ENCODE results near the gene CRIP1.

CRIP1 gene

DNA sequence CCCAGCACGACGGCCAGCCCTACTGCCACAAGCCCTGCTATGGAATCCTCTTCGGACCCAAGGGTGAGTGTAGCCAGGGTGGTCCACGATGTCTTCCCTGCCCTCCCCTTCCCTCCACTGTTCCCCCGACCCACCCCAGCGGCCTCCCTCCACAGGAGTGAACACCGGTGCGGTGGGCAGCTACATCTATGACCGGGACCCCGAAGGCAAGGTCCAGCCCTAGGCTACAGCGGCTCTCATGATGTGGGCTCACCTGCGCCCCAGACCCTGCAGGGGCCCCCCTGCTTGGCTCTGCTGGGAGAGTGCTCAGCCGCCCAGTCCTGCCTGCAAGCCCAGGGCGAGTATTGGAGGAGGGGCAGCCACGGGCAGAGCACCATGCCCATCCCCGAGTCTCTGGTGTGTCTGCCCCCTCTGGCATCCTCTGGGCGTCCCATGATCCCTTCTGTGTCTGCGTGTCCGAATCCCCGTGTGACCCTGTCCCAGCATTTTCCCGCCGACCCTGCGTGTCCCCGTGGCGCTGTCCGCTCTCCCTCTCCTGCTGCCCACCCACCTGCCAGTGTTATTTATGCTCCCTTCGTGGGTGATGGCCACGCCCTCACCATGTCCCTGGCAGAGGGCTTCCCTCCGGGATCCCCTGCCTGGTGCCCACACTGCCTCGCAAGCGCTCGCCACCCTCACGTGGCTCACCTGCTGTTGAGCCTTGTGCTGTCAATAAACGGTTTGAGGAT lies 7.1 kb upstream of the CRIP1 start:
- FAIRE-seq: no peak
- no peak for DNase-seq (ENCODE audit: insufficient read length, low spot score)

DNA sequence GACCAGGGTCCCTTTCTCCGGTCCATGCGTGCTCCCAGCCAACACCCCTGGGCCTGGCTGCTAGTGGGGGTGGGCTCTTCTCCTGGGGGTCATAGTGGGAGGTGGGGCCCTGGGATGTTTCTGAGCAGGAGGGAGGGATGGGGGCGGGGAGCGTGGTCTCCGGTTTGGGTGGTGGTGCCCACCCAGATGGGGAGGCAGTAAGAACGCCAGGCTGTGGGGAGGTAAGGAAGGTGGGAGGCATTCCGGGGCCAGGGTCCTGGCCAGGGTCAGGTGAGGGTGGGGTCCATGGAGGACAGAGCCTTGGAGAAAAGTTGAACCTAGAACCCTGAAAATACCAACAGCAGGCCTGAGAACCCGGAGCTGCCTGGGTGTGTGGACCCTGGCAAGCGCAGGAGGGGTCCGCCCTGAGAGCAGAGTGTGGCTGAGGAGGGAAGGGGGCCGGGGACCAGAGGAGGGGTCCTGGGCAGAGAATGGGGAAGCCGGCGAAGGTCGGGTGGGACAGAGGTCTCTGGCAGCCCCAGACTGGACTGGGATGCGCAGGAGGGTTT lies 6.4 kb upstream of the CRIP1 start:
- DNase-seq (ENCODE audit: insufficient read length, low spot score) (no peak), FAIRE-seq (no peak)

DNA sequence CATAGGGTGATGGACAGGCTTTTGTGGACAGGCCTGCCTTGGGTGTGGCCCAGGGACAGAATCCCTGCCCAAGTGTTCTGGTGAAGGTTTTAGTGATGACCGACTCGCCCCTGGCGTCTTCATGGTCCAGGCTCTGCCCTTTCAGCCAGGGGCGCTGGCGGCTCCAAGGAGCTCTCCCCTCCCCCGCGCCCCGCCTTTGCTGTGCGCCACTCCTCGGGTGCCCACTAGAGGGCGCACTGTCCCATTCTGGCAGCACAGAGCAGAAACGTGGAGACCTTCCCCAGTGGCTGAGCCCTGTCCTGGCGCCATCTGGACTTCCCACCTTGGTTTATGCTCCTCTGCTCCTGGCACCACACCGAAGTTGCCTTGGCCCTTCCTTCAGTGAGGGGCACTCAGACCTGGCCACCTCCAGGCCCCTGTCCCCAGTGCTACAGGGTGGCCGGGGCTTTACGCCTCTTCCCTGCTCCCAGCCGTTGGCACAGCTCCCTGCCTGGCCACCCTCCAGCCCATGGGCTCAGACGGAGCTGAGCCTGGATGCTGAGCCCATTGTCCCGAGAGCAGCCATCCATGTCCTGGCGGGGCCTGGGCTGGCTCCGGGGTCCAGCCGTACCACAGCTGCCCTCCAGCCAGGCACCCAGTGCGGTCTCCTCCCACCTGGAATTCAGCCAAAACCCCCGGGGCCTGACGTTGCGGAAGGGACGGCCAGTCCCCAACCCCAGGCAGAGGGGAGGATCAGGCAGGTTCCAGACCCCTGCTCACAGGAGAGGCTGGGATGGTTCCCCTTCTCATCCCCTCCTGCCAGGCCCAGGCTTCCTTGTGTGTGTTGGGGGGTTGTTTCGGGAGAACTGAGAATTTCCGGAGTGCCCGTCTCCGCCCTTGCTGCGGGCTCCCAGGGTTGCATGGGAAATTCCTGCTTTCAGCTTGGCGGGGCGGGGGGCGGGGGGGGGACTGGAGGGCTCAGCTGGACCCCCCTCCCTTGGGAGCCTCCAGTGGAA lies 5.6 kb upstream of the CRIP1 start:
- FAIRE-seq (peak; percentile 87), DNase-seq (ENCODE audit: insufficient read length, low spot score) (peak; percentile 92)

DNA sequence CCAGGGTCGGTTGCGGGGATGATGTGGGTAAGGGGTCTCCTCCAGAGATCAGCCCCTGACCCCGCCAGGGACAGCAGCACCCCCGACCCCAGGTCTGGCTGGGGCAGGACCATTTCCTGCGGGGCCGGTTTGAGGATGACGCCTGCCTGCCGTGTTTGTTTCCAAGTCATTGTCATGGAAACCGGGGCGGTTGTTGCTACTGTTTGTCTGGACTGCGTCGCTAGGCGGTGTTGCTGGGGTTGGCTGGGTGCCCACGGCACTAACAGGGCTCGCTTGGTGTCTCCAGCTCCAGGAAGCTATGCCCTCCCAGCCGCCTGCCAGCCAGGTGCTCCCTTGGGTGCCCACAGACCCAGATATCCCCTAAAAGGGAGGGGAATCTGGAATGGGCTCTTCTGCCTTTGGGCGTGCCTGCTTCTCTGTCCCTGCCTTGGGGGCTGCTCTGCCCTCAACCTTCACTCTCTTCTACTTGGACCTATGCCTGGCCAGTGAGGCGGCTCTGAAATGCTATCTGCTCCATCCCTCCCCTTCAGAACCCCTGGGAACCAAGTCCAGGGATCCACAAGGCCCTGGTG lies 4.7 kb upstream of the CRIP1 start:
- FAIRE-seq (peak; percentile 99), DNase-seq (ENCODE audit: insufficient read length, low spot score) (peak; percentile 94)

DNA sequence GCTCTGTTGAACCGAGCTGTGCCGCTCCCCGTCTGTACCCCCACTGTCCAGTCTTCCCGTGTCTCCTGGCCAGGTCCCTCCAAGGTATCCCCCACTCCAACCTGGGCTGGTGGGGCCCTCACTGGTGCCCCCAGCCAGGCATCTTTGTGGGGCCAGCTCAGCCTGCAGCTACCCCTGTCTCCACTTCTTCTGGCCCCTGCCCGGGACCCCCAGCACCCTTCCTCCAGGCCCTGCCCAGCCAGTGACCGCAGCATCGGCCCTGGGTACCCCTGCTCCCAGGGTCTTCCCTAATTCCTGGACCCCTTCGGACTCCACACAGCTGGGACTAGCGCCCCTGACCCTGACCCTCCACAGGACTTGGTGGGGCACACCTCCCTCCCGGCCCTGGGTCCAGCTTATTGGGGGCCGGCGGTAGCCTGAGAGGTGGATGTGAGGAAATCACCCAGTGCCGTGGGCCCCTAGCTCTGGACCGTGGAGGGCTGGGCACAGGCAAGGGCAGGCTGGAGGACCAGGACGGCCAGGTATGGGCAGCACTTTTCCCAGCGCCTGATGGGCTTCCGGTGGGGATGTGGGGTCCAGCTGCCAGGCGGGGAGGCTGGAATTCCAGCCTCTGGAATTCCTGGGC lies 4.1 kb upstream of the CRIP1 start:
- no peak for FAIRE-seq
- no peak for DNase-seq (ENCODE audit: insufficient read length, low spot score)

DNA sequence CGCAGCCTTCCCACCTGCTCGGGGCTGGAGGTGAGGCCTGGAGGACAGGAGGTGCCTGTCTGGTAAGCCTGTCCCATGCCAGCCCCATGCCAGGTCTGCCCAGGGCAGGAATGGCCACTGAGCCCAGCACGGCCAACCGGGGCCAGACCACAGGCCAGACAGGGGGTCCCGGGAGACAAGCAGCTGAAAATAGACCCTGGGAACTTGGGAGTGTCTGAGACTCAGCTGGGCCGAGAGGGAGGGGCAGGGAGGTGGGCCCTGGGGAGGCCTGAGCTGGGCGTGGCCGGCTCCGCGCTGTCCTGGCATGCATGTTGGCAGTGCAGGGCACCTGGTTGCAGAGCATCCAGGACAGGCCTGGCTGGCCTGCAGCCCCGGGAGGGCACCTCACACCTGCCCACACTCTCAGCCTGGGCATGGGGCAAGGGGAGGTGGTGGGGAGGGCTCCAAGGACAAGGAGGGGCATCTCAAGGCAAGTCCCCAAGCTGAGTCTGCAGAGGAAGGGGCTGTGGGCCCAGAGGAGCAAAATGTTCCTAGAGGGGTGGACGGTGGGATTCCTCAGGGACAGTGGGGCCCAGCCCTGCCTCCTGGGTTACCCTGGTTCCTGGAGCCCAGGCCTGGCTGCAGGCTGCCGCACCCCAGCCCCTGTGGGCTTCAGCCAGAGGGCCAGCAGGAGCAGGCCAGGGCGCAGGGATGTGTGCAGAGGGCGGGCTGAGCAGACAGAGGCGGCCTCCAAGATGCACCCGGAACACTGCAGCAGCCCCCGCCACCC lies 3.2 kb upstream of the CRIP1 start:
- DNase-seq (ENCODE audit: insufficient read length, low spot score) (no peak), FAIRE-seq (no peak)

DNA sequence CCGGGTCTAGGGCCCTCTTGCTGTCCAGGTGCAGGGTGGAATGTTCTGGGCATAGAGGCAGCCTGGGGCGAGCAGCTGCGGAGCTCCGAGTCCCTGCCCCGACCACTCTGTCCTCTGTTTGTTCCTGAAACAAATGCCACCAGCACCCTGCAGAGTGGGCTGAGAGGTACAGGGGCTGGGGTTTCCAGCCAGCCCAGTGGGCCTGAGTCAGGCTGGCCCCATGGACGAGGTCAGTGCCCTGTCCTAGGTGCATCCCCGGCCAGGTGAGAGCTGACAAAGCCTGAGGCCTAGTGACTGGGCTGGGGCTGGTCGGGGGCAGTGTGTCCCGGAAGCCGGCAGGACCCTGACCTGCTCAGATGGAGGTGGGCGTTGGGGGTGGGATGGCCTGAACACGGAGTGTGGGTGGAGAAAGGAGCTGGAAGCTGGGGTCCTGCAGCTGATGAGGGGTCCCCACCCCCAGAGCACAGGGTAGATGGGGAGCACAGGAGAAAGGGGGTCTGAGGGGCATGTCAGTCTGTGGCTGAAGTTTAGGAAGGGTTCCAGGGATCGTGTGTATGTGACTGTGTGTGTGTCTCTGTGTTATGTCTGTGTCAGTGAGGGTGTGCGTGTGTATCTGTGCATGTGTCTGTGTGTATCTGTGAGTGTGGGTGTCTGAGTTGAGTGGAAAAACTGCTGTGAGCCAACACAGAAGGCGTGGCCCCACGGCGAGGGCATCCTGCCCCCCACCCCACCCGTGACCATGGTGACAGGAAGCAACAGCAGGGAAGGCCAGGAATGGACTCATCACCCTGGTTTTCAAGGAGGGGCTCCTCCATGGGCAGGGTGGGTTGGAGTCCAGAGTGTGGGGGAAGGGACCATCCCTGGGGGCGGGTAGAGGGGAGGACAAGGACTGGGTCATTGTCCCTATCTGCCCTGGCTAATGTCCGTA lies 2.4 kb upstream of the CRIP1 start:
- FAIRE-seq: peak; percentile 74
- DNase-seq (ENCODE audit: insufficient read length, low spot score): no peak

DNA sequence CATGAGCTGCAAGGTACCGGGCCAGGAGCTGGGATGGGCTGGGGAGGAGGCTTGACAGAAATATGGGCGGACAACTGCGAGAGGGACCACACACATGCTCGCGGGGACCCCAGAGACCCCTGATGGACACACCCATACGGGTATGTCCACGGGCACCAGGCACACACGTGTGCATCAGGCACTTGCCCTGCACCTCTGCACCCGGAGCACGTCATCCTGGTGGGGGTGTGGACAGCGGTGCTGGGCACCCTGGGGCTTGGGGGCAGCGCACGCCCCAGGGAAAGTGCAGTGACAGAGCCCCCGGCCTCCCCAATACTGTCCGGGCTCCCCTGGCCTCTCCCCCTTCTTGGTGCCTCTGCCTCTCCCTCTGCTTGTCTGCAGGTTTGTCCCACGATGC lies 1.7 kb upstream of the CRIP1 start:
- FAIRE-seq (no peak), DNase-seq (ENCODE audit: insufficient read length, low spot score) (no peak)

DNA sequence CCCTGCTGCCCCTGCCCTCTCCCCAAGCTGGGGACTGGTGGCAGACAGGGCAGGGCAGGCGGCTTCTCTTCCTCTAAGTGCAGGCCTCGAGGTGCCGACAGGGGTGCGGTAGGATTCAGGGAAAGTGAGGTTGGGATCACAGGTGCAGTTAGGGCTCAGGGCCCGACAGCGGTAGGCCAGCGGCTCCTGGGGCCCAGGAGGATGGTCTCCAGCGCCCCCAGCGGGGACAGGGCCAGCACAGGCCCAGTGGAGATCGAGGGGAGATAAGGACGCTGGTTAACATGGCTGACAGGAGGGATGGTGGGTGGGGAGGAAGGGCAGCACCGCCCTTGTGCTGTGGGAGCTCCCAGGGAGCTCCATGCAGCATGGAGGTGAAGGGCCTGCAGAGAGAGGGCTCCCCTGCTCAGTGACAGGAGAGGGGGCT lies 935 bp upstream of the CRIP1 start:
- no peak for FAIRE-seq
- no peak for DNase-seq (ENCODE audit: insufficient read length, low spot score)

DNA sequence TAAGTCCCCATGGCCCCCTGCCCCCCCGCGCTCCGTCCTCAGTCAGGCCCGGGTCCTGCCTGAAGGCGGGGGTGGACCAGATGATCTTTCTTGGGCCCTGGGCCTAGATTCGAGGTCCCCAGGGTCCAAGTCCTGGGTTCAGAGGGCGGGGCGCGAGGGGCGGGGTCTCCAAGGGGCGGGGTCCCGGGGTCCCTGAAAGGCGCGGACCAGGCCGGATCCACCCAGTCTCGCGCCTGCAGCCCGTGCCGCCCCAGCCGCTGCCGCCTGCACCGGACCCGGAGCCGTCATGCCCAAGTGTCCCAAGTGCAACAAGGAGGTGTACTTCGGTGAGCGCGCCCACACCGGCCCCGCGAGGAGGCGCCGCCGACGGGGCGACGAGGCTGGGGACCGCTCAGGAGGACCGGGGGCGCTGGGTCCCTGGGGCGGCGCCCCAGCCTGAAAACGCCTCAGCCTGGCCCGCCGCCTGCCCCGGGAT lies 325 bp downstream of the CRIP1 start:
- no peak for DNase-seq (ENCODE audit: insufficient read length, low spot score)
- no peak for FAIRE-seq

DNA sequence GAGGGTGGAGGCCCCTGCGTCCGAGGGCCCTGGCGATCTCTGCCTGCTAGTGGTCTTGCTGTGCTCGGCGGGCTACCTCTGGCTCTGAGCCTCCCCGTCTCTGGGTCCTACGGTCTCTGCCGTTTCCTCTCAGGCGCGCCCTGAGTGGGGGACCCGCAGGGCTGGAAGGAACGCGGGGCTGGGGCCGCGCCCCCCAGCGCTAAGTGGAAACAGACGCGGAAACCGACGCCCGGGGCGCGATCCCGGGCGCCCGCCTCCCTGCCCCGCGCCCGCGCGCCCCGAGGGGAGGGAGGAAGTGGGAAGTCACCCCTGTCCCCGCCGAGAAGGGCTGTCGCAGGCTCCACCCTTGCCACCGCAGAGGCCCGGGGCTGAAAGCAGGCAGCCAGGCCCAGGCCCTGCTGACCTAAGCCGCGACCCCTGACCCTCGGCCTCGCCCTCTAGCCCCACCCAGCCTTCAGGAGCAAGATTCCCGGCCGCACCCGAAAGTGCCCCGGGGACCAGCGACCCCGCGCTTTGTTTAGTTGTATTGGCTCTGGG lies 831 bp downstream of the CRIP1 start:
- DNase-seq (ENCODE audit: insufficient read length, low spot score) (no peak), FAIRE-seq (no peak)

DNA sequence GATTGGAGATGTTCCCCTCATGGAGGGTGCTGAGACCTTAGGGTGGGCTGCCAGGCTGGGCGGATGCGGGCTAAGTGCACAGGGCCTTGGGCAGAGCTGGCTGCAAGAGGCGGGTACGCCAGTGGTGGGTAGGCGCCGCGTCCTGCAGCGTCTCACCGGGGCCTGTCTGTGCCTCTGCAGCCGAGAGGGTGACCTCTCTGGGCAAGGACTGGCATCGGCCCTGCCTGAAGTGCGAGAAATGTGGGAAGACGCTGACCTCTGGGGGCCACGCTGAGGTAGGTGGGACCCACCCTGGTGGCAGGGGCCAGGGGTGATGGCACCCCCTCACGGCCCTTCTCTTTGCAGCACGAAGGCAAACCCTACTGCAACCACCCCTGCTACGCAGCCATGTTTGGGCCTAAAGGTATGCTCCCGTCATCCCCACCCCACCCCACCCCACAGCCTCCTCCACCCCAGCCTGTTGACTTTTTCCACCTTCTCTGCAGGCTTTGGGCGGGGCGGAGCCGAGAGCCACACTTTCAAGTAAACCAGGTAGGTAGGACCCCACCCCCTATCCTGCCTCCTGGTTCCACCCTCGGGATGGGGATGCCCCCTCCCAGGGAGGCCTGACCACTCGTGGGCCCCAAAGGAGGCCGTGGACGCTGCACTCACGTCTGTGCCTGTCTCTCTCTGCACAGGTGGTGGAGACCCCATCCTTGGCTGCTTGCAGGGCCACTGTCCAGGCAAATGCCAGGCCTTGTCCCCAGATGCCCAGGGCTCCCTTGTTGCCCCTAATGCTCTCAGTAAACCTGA lies 1.5 kb downstream of the CRIP1 start:
- FAIRE-seq: no peak
- no peak for DNase-seq (ENCODE audit: insufficient read length, low spot score)

DNA sequence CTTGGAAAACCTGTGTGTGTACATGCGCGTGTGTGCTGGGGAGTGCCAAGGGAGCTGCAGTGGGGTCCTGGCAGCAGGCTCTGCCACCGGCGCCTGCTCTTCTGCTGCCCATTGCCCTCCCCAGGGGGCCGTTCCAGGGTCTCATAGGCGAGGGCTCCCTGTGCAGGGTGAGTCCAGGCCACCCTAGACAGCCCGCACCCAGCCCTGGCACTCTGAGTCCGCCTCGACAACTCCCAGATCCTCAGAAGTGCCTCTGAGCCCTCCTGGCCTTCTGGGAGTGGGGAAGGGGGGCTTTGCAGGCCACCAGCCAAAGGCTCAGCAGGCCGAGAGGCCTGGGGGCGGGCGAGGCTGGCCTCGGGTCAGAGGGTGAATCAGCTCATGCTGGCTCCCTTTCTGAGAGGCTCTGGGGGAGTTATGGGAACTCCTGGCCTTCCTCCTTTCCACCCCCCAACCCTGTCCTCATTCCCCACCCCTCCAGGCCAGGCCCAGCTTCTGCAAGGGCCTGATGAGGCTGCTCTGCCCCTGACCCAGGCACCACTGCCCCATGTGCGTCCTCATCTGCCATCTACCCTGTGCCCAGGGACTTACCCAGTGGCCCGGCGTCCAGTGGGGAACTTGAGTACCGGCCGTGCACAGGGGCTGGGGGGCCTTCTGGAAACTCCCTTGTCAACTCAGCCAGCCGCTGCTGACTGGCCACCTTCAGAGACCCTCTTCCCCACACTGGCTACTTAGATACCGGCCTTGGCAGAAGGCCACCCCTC lies 2.3 kb downstream of the CRIP1 start:
- FAIRE-seq: no peak

DNA sequence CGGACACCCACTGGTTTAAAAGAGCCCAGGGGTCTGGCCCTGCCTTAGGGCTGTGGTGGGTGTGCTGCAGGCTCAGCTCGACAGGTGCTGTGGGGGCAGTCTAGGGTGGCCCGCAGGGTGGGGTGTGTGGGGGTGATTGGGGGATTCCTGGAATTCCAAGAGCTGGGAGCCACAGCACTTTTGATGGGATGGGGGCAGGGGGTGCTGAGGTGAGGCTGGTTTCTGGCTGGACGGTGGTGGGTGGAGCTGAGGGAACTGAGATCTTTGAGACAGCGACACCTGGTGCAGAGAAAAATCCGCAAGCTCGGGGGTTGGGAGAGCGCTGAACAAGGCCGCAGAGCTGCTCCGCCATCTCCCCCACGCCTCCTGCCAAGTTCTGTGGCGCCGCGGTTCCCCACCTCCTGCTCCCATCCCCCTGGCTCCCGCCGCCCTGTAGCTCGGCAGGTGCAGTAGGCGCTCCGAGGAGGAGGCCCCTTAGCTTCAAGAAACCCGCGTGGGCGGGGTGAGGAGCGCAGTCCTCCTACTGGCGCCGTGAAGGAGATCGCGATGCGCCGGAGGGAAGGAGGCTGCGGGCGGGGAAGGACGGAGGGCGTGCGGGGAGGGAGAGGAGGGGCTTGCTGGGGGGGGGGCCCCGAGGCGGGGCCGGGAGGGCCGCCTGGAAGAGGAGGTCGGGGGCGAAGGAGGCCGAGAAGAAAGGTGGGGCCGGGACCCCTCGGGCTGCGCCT lies 3.0 kb downstream of the CRIP1 start:
- FAIRE-seq: peak; percentile 91

More for the DNA sequence above, 2.3 kb downstream of the CRIP1 start:
- no peak for DNase-seq (ENCODE audit: insufficient read length, low spot score)

DNA sequence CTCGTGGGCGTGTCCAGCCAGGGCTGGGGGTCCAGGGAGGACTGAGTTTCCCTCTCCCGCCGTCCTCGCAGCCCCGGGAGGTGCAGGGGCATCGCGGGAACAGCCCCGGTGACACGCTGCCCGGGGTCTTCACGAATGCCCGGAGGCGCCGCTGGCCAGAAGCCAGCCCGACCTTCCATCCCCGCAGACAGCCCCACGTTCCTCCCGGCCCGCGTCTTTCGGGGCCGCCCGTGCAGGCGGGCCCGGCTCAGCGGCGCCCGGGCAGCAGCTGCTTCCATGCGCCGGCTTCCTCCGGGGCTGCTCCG lies 3.5 kb downstream of the CRIP1 start:
- DNase-seq (ENCODE audit: insufficient read length, low spot score): no peak
- no peak for FAIRE-seq

More for the DNA sequence above, 3.0 kb downstream of the CRIP1 start:
- DNase-seq (ENCODE audit: insufficient read length, low spot score): peak; percentile 86

DNA sequence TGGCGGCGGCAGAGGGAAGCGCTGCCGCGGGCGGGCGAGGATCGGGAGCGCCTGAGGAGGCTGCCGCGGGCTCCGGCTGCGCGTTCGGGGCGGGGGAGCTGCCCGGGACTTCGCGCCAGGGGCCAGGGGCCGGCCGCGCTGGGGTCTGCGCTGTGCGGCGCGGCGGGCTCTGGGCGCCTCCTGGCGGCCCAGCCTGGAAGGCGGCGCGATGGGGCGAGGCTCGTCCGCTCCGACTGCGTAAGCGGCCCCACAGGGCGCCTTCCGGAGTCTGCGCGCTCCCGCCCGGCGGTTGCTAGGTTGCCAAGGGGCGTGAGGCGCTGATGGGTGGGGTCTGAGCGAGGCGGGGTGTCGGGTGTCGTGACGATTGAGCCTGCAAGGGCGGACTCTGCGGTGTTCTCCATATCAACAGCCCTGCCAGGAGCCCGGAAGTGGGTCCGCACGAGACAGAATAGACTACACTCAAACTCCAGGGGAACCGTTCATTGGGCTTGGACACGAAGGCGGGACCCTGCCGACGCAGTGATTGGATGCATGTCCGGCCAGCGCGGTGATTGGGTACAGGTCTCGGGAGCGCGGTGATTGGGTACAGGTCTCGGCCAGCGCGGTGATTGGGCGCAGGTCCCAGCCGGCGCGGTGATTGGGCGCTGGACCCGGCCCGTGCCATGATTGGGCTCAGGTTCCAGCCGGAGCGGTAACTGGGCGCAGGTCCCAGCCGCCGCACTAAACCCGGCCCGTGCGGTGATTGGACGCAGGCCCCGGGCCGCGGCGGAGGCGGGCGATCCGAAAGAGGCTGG lies 4.1 kb downstream of the CRIP1 start, which contains the start of gene TEDC1:
TEDC1 (plus strand) TSS at position 675 of the 794 bp plus-strand sequence. CDS start 130 bp downstream, outside the sequence.
- peak; percentile 98 for DNase-seq (ENCODE audit: insufficient read length, low spot score)
- peak; percentile 98 for FAIRE-seq

Data from HTR-8/SVneo (cell line).